Left lung (tissue), 10 donors: ENCODE measurements around the gene UNC13D. TPM values are rescaled to one million over a fixed set of nuclear protein-coding genes. Genes with fewer than 3 reads are reported as not detected.

Experiments
- ATAC-seq: fragments of 200-7000 bp; cut with Tn5 transposase; one replicate; pipeline ENCODE4 v1.9.1; 2020; ENCODE audit warnings: moderate library complexity
- DNase-seq, 4 donors: peaks; one replicate each; pipeline ENCODE4 v3.0.0-alpha.2; 2013 to 2020
- H3K27ac ChIP-seq, 2 donors: fragments of 200-600 bp; sonication (generic) in 1 of 2; one replicate each; pipeline versions ENCODE4 v1.5.0 to v1.8.0; 2020 to 2021
- H3K27me3 ChIP-seq, 2 donors: fragments of 200-600 bp; sonication (generic) in 1 of 2; one replicate each; pipeline versions ENCODE4 v1.5.0 to v1.8.0; 2020 to 2021
- H3K36me3 ChIP-seq, 2 donors: fragments of 200-600 bp; sonication (generic) in 1 of 2; one replicate each; pipeline versions ENCODE4 v1.5.0 to v1.8.0; 2020 to 2021
- H3K4me1 ChIP-seq, 2 donors: fragments of 200-600 bp; one replicate each; pipeline ENCODE4 v1.8.0; 2021
- H3K4me3 ChIP-seq, 2 donors: fragments of 200-600 bp; sonication (generic) in 1 of 2; one replicate each; pipeline versions ENCODE4 v1.5.0 to v1.8.0; 2020 to 2021; ENCODE audit warnings: mild to moderate bottlenecking in 1 of 2
- H3K9me3 ChIP-seq, 2 donors: fragments of 200-600 bp; sonication (generic) in 1 of 2; one replicate each; pipeline versions ENCODE4 v1.5.0 to v1.8.0; 2020 to 2021
- CTCF ChIP-seq, 2 donors: fragments of 200-600 bp; sonication (generic) in 1 of 2; IDR thresholded peaks; one replicate each; pipeline versions ENCODE4 v1.5.0 to v1.8.0; 2021; ENCODE audit warnings: antibody characterized with exemption in 2 of 2
- intact Hi-C, 2 donors: fragments of 100-400 bp; cut with DNase I; formaldehyde crosslinking; loops; one replicate each; pipeline versions ENCODE4 v1.11.2 to v1.14.2; 2022
- polyA plus RNA-seq, 6 donors: library from polyadenylated mRNA; unstranded; fragments of 120-200 nt; gene quantifications; one replicate each; pipeline ENCODE4 v1.2.1, GENCODE V29; 2013; ENCODE audit not compliant: insufficient read length in 6 of 6
- total RNA-seq, 2 donors: library from RNA; stranded (reverse); fragmentation: NEBNext Ultra II Directional; extraction: Animal tissue kit (Norgen Biotek cat#: 25700); gene quantifications; one replicate each; pipeline ENCODE4 v1.2.1, GENCODE V29; 2021
- donor health status: DM: no; HTN: yes; CAD: no.
- donor health status: DM: no; HTN: no; CAD: no.

Gene UNC13D
- total and polyA plus RNA-seq, 8 donors: 24.9 to 91.4 (median 40.1) TPM

- no peaks in the 10 kb centered on the region for H3K27me3 ChIP-seq
- no peak overlapping the region for H3K27ac ChIP-seq
- ATAC-seq (no peak), DNase-seq (peak in 1 of 4 donors; percentile 31)
- H3K4me3 ChIP-seq: no peak overlapping the region
- peaks cover 0 to 98% of the 10 kb centered on the region in 2 donors for H3K36me3 ChIP-seq
- TF ChIP-seq CTCF (IDR thresholded peaks at IDR 0.05): no peak
- H3K9me3 ChIP-seq: no peaks in the 10 kb centered on the region
- intact Hi-C loops: no loop called here
- H3K4me1 ChIP-seq: no peaks in the 10 kb centered on the region
Measured at GRCh38 chr17:75817571-75817970, 26.6 kb downstream of the UNC13D start.

DNA sequence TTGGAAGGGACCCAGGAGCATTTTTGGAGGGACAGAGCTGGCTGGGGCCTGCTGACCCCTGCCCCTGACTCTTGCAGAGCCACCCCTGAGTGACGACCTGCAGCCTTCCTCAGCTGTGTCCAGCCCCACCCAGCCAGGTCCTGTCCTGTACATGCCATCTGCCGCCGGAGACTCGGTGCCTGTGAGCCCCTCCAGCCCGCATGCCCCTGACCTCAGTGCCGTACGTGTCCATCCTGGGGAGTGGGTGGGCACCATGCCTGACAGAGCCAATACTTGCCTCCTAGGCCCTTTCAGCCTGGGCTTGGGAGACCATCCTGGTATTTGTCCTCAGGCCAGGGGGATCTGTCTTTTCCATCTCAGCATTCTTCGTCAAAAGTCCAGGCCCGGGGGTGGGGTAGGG lies 27.5 kb downstream of the UNC13D start:
- ATAC-seq: no peak
- H3K9me3 ChIP-seq: no peaks in the 10 kb centered on the region
- DNase-seq: peak in 1 of 4 donors; percentile 60
- no peak overlapping the region for H3K27ac ChIP-seq
- intact Hi-C loops: no loop called here
- H3K4me1 ChIP-seq: no peaks in the 10 kb centered on the region
- H3K36me3 ChIP-seq: peaks cover 0 to 98% of the 10 kb centered on the region in 2 donors
- no peak for TF ChIP-seq CTCF (IDR thresholded peaks at IDR 0.05)
- H3K4me3 ChIP-seq: no peak overlapping the region
- H3K27me3 ChIP-seq: no peaks in the 10 kb centered on the region

GRCh38 chr17:75815399-75815798 lies 28.8 kb downstream of the UNC13D start:
- Histone ChIP-seq H3K4me1 (no peaks in the 10 kb centered on the region), H3K27me3 (no peaks in the 10 kb centered on the region), H3K9me3 (no peaks in the 10 kb centered on the region), H3K4me3 (no peak overlapping the region), H3K27ac (no peak overlapping the region), H3K36me3 (peaks cover 0 to 97% of the 10 kb centered on the region in 2 donors)
- ATAC-seq (no peak), DNase-seq (no peak)
- intact Hi-C loops: no loop called here
- no peak for TF ChIP-seq CTCF (IDR thresholded peaks at IDR 0.05)

GRCh38 chr17:75814900-75815373 lies 29.3 kb downstream of the UNC13D start:
- intact Hi-C loops: no loop called here
- Histone ChIP-seq H3K27ac (no peak overlapping the region), H3K4me1 (no peaks in the 10 kb centered on the region), H3K27me3 (no peaks in the 10 kb centered on the region), H3K4me3 (no peak overlapping the region), H3K9me3 (no peaks in the 10 kb centered on the region), H3K36me3 (peaks cover 0 to 97% of the 10 kb centered on the region in 2 donors)
- DNase-seq (peak in 1 of 4 donors; percentile 70), ATAC-seq (no peak)
- TF ChIP-seq CTCF (IDR thresholded peaks at IDR 0.05): no peak

DNA sequence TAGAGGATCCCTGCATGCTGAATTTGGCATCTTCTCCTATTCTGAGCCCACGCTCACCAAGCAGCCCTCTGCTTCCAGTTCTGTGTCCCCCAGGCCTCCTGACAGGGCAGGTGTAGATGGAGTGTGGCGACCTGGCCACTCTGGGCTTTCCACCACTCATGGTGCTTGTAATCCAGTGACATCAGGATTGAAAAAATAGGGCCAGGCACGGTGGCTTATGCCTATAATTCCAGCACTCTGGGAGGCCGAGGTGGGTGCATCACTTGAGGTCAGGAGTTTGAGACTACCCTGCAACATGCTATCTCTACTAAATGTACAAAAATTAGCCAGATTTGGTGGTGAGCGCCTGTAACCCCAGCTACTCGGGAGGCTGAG lies 30.2 kb downstream of the UNC13D start:
- Histone ChIP-seq H3K36me3 (peaks cover 0 to 94% of the 10 kb centered on the region in 2 donors), H3K9me3 (no peaks in the 10 kb centered on the region), H3K4me1 (no peaks in the 10 kb centered on the region), H3K27me3 (no peaks in the 10 kb centered on the region), H3K4me3 (no peak overlapping the region), H3K27ac (no peak overlapping the region)
- intact Hi-C loops: no loop called here
- no peak for TF ChIP-seq CTCF (IDR thresholded peaks at IDR 0.05)
- DNase-seq (peak in 1 of 4 donors; percentile 13), ATAC-seq (no peak)
